CD4-positive, alpha-beta memory T cell (primary cell): ENCODE measurements around the gene CAMSAP1. TPM values are rescaled to one million over a fixed set of nuclear protein-coding genes. Genes with fewer than 3 reads are reported as not detected.

ENCODE experiments used
- CTCF ChIA-PET: fragments of 350-600 bp; sonication (Branson Sonifier 250); formaldehyde crosslinking; loops from one replicate; lab custom pipeline; 2021; ENCODE audit warnings: inconsistent platforms; ENCODE audit not compliant: partially characterized antibody; lab: Charles Lee
- POLR2A ChIA-PET: fragments of 350-600 bp; sonication (Branson Sonifier 250); formaldehyde crosslinking; loops from one replicate; lab custom pipeline; 2021; ENCODE audit not compliant: partially characterized antibody; lab: Charles Lee
- DNase-seq, 5 donors: peaks; one replicate each; pipeline versions ENCODE4 v3.0.0 to v3.0.0-alpha.2; 2020 to 2022; ENCODE audit warnings: mixed read lengths in 1 of 5
- H3K27ac ChIP-seq: one replicate; pipeline ENCODE4 v1.7.0; 2013; ENCODE audit warnings: low read depth, low read length
- H3K27me3 ChIP-seq: 2 replicates; pipeline ENCODE4 v1.7.0; 2013; ENCODE audit warnings: mild to moderate bottlenecking, low read length, moderate library complexity; ENCODE audit not compliant: insufficient read depth
- H3K36me3 ChIP-seq: 2 replicates; pipeline ENCODE4 v1.7.0; 2013; ENCODE audit warnings: mild to moderate bottlenecking, low read length, moderate library complexity; ENCODE audit not compliant: insufficient read depth
- H3K4me1 ChIP-seq: 2 replicates; pipeline ENCODE4 v1.7.0; 2013; ENCODE audit warnings: mild to moderate bottlenecking, low read length, moderate library complexity; ENCODE audit not compliant: insufficient read depth
- H3K4me3 ChIP-seq, 2 donors: one replicate each; pipeline ENCODE4 v1.7.0; 2013; ENCODE audit warnings: low read length in 2 of 2, mild to moderate bottlenecking in 1 of 2
- H3K9me3 ChIP-seq, 2 donors: one replicate each; pipeline ENCODE4 v1.7.0; 2013; ENCODE audit warnings: low read length in 2 of 2, control low read depth in 1 of 2; ENCODE audit not compliant: control insufficient read depth in 1 of 2
- H3K27ac Mint-ChIP-seq, 7 donors: one replicate each; pipeline ENCODE4 v1.8.0; 2020 to 2021; ENCODE audit warnings: mixed read lengths in 7 of 7, mild to moderate bottlenecking in 6 of 7, inconsistent platforms in 3 of 7, moderate library complexity in 3 of 7
- H3K27me3 Mint-ChIP-seq, 2 donors: one replicate each; pipeline ENCODE4 v1.8.0; 2020 to 2021; ENCODE audit warnings: mixed read lengths in 2 of 2
- H3K36me3 Mint-ChIP-seq, 2 donors: one replicate each; pipeline ENCODE4 v1.8.0; 2020 to 2021; ENCODE audit warnings: mixed read lengths in 2 of 2, inconsistent platforms in 1 of 2, mild to moderate bottlenecking in 1 of 2
- H3K4me1 Mint-ChIP-seq, 4 donors: one replicate each; pipeline ENCODE4 v1.8.0; 2020 to 2021; ENCODE audit warnings: mixed read lengths in 4 of 4, mild to moderate bottlenecking in 1 of 4
- H3K4me3 Mint-ChIP-seq, 8 donors: one replicate each; pipeline ENCODE4 v1.8.0; 2020 to 2021; ENCODE audit warnings: mixed read lengths in 8 of 8, mild to moderate bottlenecking in 7 of 8, moderate library complexity in 6 of 8, inconsistent platforms in 3 of 8
- H3K9me3 Mint-ChIP-seq, 8 donors: one replicate each; pipeline ENCODE4 v1.8.0; 2020 to 2021; ENCODE audit warnings: mixed read lengths in 8 of 8, mild to moderate bottlenecking in 5 of 8, inconsistent platforms in 3 of 8, moderate library complexity in 1 of 8
- intact Hi-C: fragments of 100-400 bp; cut with micrococcal nuclease; formaldehyde crosslinking; loops from one replicate; pipeline ENCODE4 v1.15.1; 2023
- polyA plus RNA-seq, 2 donors: library from polyadenylated mRNA; unstranded; fragments of 300-500 nt; fragmentation: Illumina TruSeq; gene quantifications; one replicate each; pipeline ENCODE4 v1.2.3, GENCODE V29; 2021
- total RNA-seq, 2 experiments: library from RNA; stranded (reverse); gene quantifications; one replicate each; pipeline ENCODE4 v1.2.3, GENCODE V29; 2021

Gene CAMSAP1
- total and polyA plus RNA-seq, 4 experiments from 2014 or later, result 0.76 to 51.7 (median 22.5) TPM

DNA sequence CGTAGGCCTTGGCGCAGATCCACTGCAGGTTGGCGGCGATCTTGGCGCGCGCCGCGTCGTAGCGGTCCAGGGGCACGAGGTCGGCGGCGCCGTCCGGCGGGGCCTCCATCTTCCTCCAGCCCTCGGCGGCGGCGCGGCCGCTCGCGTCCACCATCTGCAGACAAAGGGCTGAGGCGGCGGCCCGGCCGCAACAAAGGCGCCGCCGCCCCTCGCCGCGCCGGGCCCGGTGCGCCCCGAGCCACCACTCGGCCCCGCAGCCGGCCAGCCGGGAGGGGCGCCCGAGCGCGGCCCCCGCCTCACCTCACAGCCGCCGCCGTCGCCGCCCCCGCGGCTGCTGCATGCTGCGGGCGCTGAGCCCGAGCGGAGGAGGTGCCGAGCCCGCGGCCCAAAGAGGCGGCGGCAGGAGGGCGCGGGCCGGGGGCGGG lies 328 bp downstream of the CAMSAP1 start:
- peaks cover 0 to 9% (median 3%) of the 10 kb centered on the region in 8 donors for H3K9me3 Mint-ChIP-seq
- H3K4me3 Mint-ChIP-seq, result peak overlapping the region in 2 of 8 donors; percentile 26 to 74
- CTCF ChIA-PET, result interaction anchor here (1.3 kb wide), 1 partner anchor 43 kb away, joined by 3 read pairs; no protein-coding TSS in a partner anchor
- Histone ChIP-seq H3K4me3 (no peak overlapping the region), H3K4me1 (peaks cover 44% of the 10 kb centered on the region), H3K27me3 (no peaks in the 10 kb centered on the region), H3K9me3 (no peaks in the 10 kb centered on the region), H3K36me3 (no peaks in the 10 kb centered on the region), H3K27ac (no peak overlapping the region)
- no peak overlapping the region for H3K27ac Mint-ChIP-seq
- peaks cover 40 to 70% (median 55%) of the 10 kb centered on the region in 4 donors for H3K4me1 Mint-ChIP-seq
- H3K27me3 Mint-ChIP-seq, result no peaks in the 10 kb centered on the region
- no peak for DNase-seq
- POLR2A ChIA-PET, result interaction anchor here (1.0 to 4.1 kb wide), 2 partner anchors 11 to 53 kb away, joined by 3 to 23 read pairs; partner anchors contain the start of gene UBAC1
- intact Hi-C loops, result loop anchor here (1.0 to 5.0 kb wide), 3 partner anchors 54 to 576 kb away; partner anchors contain the start of genes QSOX2, SEC16A and UBAC1
- H3K36me3 Mint-ChIP-seq, result peaks cover 27 to 31% of the 10 kb centered on the region in 2 donors

DNA sequence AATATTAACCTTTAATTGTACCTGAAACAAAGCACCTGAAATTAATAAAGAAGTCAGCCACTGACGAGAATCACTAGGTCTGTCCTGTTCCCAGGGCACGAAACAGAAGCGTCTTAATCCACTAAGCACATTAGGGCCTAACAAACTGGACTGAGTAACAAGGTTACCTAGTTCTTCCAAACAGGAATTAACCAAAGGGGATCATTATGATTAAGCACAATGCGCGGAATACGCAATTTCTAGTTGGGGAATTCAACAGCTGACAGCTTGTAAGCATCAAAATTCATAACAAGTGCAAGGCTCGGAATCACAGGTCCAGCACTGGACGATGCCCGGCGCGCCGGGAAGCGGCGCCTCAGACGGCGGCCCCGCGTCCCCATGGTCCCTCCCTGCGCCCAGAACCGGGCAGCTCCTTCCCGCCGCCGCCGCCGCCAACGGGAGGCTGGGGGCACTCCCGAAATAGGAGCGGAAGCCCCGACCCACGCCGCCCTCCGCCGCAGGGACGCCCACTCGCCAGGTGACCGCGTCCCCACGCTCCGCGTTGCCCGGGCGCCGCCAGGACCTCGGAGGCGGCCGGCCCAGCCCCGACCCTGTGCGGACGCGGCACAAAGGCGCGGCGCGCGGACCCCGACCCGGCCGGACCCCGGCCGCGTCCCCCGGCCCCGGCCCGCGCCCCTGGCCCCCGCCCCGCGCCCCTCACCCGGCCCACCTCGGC lies 898 bp downstream of the CAMSAP1 start:
- no peaks in the 10 kb centered on the region for H3K9me3 ChIP-seq
- no peaks in the 10 kb centered on the region for H3K36me3 ChIP-seq
- ChIA-PET CTCF (interaction anchor here (1.2 kb wide), 1 partner anchor 41 kb away, joined by 4 read pairs; no protein-coding TSS in a partner anchor), POLR2A (interaction anchor here (4.1 kb wide), 1 partner anchor 54 kb away, joined by 23 read pairs; the partner anchor contains the start of gene UBAC1)
- peaks cover 43 to 70% (median 57%) of the 10 kb centered on the region in 4 donors for H3K4me1 Mint-ChIP-seq
- peak overlapping the region; percentile 33 to 63 for H3K4me3 ChIP-seq
- intact Hi-C loops, result loop anchor here (1.0 to 5.0 kb wide), 3 partner anchors 55 to 576 kb away; partner anchors contain the start of genes QSOX2, SEC16A and UBAC1
- peaks cover 44% of the 10 kb centered on the region for H3K4me1 ChIP-seq
- DNase-seq, result peak in 3 of 5 donors; percentile 17 to 23 (median 21)
- H3K9me3 Mint-ChIP-seq, result peaks cover 0 to 4% (median under 1%) of the 10 kb centered on the region in 8 donors
- H3K27ac ChIP-seq, result peak overlapping the region; percentile 44
- peaks cover 22 to 25% of the 10 kb centered on the region in 2 donors for H3K36me3 Mint-ChIP-seq
- H3K27me3 Mint-ChIP-seq, result no peaks in the 10 kb centered on the region
- peak overlapping the region; percentile 82 to 94 (median 91) for H3K4me3 Mint-ChIP-seq
- no peaks in the 10 kb centered on the region for H3K27me3 ChIP-seq
- H3K27ac Mint-ChIP-seq, result peak overlapping the region; percentile 67 to 95 (median 86)

DNA sequence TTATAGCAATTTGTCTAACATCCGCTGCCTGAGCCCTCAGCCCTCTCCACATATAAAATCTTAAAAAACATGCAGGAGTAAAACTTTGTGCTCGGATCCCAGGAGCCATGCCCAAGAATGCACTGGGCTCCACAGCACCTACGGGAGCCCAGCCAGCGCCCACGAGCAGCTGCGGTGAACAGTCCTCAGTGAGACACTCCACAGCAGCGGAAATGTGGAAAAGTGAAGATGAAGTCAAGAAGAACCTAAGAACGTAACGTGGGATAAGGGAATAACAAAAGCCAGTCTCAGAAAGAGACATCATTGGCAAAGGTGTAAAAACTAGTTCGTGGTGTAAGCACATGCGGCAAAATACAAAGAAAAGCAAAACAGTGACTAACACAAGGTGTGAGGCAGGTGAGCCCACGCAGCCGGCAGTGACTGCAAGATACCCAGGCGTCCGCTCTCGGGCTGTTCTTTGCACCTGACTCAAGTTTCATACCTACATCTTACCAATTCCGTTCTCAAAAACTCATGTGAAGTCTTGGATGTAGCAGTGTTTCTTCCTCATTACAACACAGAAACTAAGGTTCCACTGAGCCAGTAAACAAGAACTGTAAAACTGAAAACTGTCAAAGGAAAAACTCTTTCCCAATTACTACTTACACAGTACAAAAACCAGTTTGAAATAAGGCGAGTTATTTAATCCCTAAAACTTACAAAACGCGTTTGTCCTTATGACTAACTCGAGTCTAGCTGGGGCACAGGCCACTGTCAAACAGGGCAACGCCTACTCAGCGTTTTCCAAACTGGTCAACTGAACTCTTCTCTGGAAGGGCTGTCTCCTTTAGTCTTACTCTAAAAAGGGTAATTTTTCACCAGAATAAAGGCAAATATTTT lies 1.7 kb downstream of the CAMSAP1 start:
- Mint-ChIP-seq H3K27ac (peak overlapping the region; percentile 67 to 95 (median 86)), H3K36me3 (peaks cover 13 to 17% of the 10 kb centered on the region in 2 donors), H3K4me1 (peaks cover 44 to 69% (median 55%) of the 10 kb centered on the region in 4 donors), H3K9me3 (peaks cover 0 to 2% (median 0%) of the 10 kb centered on the region in 8 donors), H3K4me3 (peak overlapping the region; percentile 82 to 94 (median 91)), H3K27me3 (no peaks in the 10 kb centered on the region)
- ChIA-PET CTCF (interaction anchor here (0.5 to 1.2 kb wide), 3 partner anchors 40 to 67 kb away, joined by 3 to 4 read pairs (median 3); partner anchors contain the start of gene UBAC1), POLR2A (interaction anchor here (0.6 to 4.1 kb wide), 4 partner anchors 15 to 56 kb away, joined by 3 to 23 read pairs (median 4); partner anchors contain the start of gene UBAC1)
- Histone ChIP-seq H3K4me1 (peaks cover 40% of the 10 kb centered on the region), H3K27ac (peak overlapping the region; percentile 44), H3K9me3 (no peaks in the 10 kb centered on the region), H3K27me3 (no peaks in the 10 kb centered on the region), H3K4me3 (peak overlapping the region; percentile 33 to 63), H3K36me3 (no peaks in the 10 kb centered on the region)
- intact Hi-C loops, result loop anchor here (1.0 to 5.0 kb wide), 3 partner anchors 41 to 577 kb away; partner anchors contain the start of genes QSOX2 and SEC16A
- peak; percentile 26 to 71 (median 37) for DNase-seq

DNA sequence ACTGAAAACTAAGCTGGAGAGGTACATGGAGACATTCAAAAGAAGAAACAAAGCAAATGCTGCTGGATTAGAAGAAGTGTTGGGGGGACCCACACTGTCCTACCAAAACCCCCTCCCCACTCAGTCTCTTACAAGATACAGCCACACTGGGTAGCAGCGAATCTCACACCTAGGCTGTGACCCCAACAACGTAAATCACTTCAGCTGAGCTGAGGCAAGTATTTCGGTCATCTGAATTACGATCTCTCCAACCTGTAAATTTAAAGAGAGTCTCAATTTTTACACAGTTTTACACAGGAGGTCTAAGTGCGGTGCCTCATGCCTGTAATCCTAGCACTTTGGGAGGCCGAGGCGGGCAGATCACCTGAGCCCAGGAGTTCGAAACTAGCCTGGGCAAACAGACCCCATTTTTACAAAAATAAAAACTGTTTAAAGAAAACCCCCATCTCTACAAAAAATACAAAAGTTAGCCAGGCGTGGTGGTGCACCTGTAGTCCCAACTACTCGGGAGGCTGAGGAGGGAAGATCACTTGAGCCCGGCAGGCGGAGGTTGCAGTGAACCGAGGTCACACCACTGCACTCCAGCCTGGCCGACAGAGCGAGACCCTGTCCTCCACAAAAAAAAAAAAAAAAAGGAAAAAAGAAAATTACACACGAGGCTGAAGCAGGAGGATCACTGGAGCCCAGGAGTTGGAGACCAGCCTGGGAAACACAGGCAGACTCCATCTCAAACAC lies 3.4 kb downstream of the CAMSAP1 start:
- ChIA-PET CTCF (no interaction called here), POLR2A (no interaction called here)
- Mint-ChIP-seq H3K4me3 (peak overlapping the region in 2 of 8 donors; percentile 5 to 13), H3K27ac (peak overlapping the region in 1 of 7 donors; percentile 41), H3K4me1 (peaks cover 45 to 65% (median 55%) of the 10 kb centered on the region in 4 donors), H3K36me3 (peaks cover 3 to 10% of the 10 kb centered on the region in 2 donors), H3K9me3 (peaks cover 0 to 3% (median 0%) of the 10 kb centered on the region in 8 donors), H3K27me3 (no peaks in the 10 kb centered on the region)
- H3K27ac ChIP-seq, result no peak overlapping the region
- peaks cover 39% of the 10 kb centered on the region for H3K4me1 ChIP-seq
- H3K27me3 ChIP-seq, result no peaks in the 10 kb centered on the region
- H3K4me3 ChIP-seq, result no peak overlapping the region
- DNase-seq, result no peak
- no peaks in the 10 kb centered on the region for H3K9me3 ChIP-seq
- intact Hi-C loops, result no loop called here
- H3K36me3 ChIP-seq, result no peaks in the 10 kb centered on the region

DNA sequence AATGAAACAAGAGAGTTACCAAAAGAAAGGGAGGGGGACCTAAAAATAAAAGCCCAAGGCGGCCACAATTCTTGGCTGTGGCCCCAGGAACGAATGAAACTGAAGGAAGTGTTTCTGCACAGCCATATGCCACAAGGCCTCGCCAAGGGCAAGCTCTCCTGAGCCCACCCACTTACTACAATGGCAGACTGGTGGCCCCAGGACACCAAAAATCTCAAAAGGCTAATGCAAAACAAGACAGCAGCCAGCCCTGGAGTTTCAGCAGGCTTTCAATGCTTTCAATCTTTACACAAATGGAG lies 4.0 kb downstream of the CAMSAP1 start:
- no peak overlapping the region for H3K4me3 Mint-ChIP-seq
- peaks cover 0 to 5% (median 0%) of the 10 kb centered on the region in 8 donors for H3K9me3 Mint-ChIP-seq
- Histone ChIP-seq H3K4me3 (no peak overlapping the region), H3K27me3 (no peaks in the 10 kb centered on the region), H3K4me1 (peaks cover 38% of the 10 kb centered on the region), H3K9me3 (no peaks in the 10 kb centered on the region), H3K27ac (no peak overlapping the region), H3K36me3 (no peaks in the 10 kb centered on the region)
- CTCF ChIA-PET, result no interaction called here
- peaks cover 45 to 63% (median 54%) of the 10 kb centered on the region in 4 donors for H3K4me1 Mint-ChIP-seq
- H3K36me3 Mint-ChIP-seq, result peaks cover 0 to 7% of the 10 kb centered on the region in 2 donors
- no peaks in the 10 kb centered on the region for H3K27me3 Mint-ChIP-seq
- no peak for DNase-seq
- POLR2A ChIA-PET, result no interaction called here
- H3K27ac Mint-ChIP-seq, result peak overlapping the region in 1 of 7 donors; percentile 59
- intact Hi-C loops, result no loop called here

DNA sequence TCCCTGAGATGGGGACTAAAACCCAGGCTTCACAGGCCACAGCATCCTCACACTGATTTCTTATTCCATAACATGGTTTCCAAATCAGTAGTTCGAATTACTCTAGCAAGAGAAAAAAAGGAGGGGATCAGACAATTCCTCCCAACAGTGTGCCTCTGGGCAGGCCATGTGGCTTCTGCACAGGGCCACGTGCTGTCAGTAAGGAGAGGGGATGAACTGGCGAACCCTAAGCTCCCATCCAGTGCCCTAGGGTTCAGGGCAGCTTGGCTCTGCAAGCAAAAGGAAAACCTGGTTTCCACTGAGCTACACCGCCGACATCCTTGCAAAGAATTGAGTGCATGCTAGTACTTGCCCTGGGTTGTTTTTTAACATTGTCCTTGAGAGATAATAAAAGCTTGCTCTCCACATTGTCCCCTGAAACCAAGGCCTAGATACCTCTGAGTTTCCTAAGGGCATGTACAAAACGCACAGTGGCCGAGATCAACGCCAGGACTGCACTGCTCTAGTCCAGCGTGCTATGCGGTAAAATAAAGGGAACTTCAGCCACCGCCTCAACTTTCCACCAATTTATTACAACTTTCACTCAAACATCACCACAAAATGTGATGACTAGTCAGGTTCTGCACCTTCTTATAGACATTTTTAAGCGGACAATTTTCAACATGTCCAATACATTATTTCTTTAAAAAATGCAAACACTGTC lies 4.5 kb downstream of the CAMSAP1 start:
- ChIA-PET CTCF (no interaction called here), POLR2A (no interaction called here)
- Mint-ChIP-seq H3K4me1 (peaks cover 48 to 66% (median 56%) of the 10 kb centered on the region in 4 donors), H3K36me3 (peaks cover 0 to 8% of the 10 kb centered on the region in 2 donors), H3K27ac (peak overlapping the region in 1 of 7 donors; percentile 59), H3K9me3 (peaks cover 0 to 5% (median 0%) of the 10 kb centered on the region in 8 donors), H3K27me3 (no peaks in the 10 kb centered on the region), H3K4me3 (no peak overlapping the region)
- H3K4me1 ChIP-seq, result peaks cover 36% of the 10 kb centered on the region
- H3K27me3 ChIP-seq, result no peaks in the 10 kb centered on the region
- no peaks in the 10 kb centered on the region for H3K36me3 ChIP-seq
- H3K27ac ChIP-seq, result no peak overlapping the region
- no peaks in the 10 kb centered on the region for H3K9me3 ChIP-seq
- H3K4me3 ChIP-seq, result no peak overlapping the region
- no peak for DNase-seq
- intact Hi-C loops, result no loop called here
